ENCODE data around the gene XNDC1N. TPM values are rescaled to one million over a fixed set of nuclear protein-coding genes. Genes with fewer than 3 reads are reported as not detected.
A peak's percentile ranks its signal among the peaks of the same experiment; 100 is the strongest.
"Not testable (repeated sequence)": the region's sequence is repeated elsewhere in the genome, so short reads cannot be mapped to it uniquely, and the experiment has no call there.

XNDC1N gene
- polyA plus RNA-seq, 2 of the 4 experiments (the other 2 are of a cell fraction) = 4.3 to 7.6 TPM

- POLR2A ChIA-PET = no interaction called here
- no peak for FAIRE-seq
- no peak for ATAC-seq
- H3K27ac ChIP-seq = no peak overlapping the region
- no peak for DNase-seq (ENCODE audit: low read depth in 1 of 2, low spot score in 1 of 2)
- no peaks in the 10 kb centered on the region for H3K4me1 ChIP-seq
- 94% methylated on average over 5 of the region's 5 CpGs for WGBS (ENCODE audit: missing lambda C conversion rate)
- H3K4me2 ChIP-seq = no peak overlapping the region
- CTCF ChIA-PET = interaction anchor here (0.6 kb wide), 1 partner anchor 34 kb away, joined by 3 read pairs; no protein-coding TSS in a partner anchor
- no peaks in the 10 kb centered on the region for H3K9me3 ChIP-seq
- TF ChIP-seq MAX (IDR thresholded peaks at IDR 0.05) (no peak), CHD4 (IDR thresholded peaks at IDR 0.05; ENCODE audit: borderline replicate concordance) (no peak), BHLHE40 (IDR thresholded peaks at IDR 0.05; ENCODE audit: low read depth, low read length) (no peak), JUNB (IDR thresholded peaks at IDR 0.05) (no peak), TP53 (CRISPR knock-in tag; IDR thresholded peaks at IDR 0.05) (no peak), RFX5 (IDR thresholded peaks at IDR 0.05) (no peak), HMGXB4 (CRISPR knock-in tag; IDR thresholded peaks at IDR 0.05; ENCODE audit: borderline replicate concordance) (no peak), RNF2 (IDR thresholded peaks at IDR 0.05; ENCODE audit: borderline replicate concordance, low read depth) (no peak), SREBF2 (IDR thresholded peaks at IDR 0.05) (no peak), POLR2AphosphoS2 (conservative IDR thresholded peaks at IDR 0.05; ENCODE audit: low read length) (no peak)
- H3K4me3 ChIP-seq = no peak overlapping the region
Measured at GRCh38 chr11:71913756-71914526, 14.5 kb downstream of the XNDC1N start.

- POLR2A ChIA-PET; H3K9me3 ChIP-seq; H3K4me1 ChIP-seq; FAIRE-seq; H3K4me3 ChIP-seq; ATAC-seq; DNase-seq (ENCODE audit: low read depth in 1 of 2, low spot score in 1 of 2); H3K27ac ChIP-seq; H3K4me2 ChIP-seq: not testable (repeated sequence)
- WGBS (ENCODE audit: missing lambda C conversion rate) = 87% methylated on average over 10 of the region's 10 CpGs
- CTCF ChIA-PET = interaction anchor here (0.8 to 1.4 kb wide), 7 partner anchors 9 to 232 kb away, joined by 3 to 7 read pairs (median 4); no protein-coding TSS in a partner anchor
Measured at GRCh38 chr11:71911986-71912340, 16.4 kb downstream of the XNDC1N start.

GRCh38 chr11:71911321-71911985 lies 16.9 kb downstream of the XNDC1N start:
- H3K27ac ChIP-seq; H3K4me2 ChIP-seq; H3K4me1 ChIP-seq; FAIRE-seq; H3K4me3 ChIP-seq; H3K9me3 ChIP-seq; POLR2A ChIA-PET; ATAC-seq; TF ChIP-seq FOSL2 (IDR thresholded peaks at IDR 0.05): not testable (repeated sequence)
- DNase-seq (ENCODE audit: low read depth in 1 of 2, low spot score in 1 of 2) = peak in 1 of 2 experiments; percentile 33
- 80% methylated on average over 10 of the region's 10 CpGs for WGBS (ENCODE audit: missing lambda C conversion rate)
- CTCF ChIA-PET = interaction anchor here (0.8 to 1.4 kb wide), 7 partner anchors 10 to 233 kb away, joined by 3 to 7 read pairs (median 4); no protein-coding TSS in a partner anchor
- TF ChIP-seq FOSL2 (CRISPR knock-in tag; IDR thresholded peaks at IDR 0.05) (peak; percentile 72), CTCF (IDR thresholded peaks at IDR 0.05) (peak; percentile 31), SMC3 (IDR thresholded peaks at IDR 0.05) (peak; percentile 38), RAD21 (conservative IDR thresholded peaks at IDR 0.05 in 1 of 2, IDR thresholded peaks at IDR 0.05 in 1 of 2) (peak; percentile 27 to 54; a peak in 1 of 5 replicates)

GRCh38 chr11:71910775-71911174 lies 17.6 kb downstream of the XNDC1N start:
- ATAC-seq; FAIRE-seq; DNase-seq (ENCODE audit: low read depth in 1 of 2, low spot score in 1 of 2); H3K4me1 ChIP-seq; H3K4me2 ChIP-seq; POLR2A ChIA-PET; H3K27ac ChIP-seq; H3K4me3 ChIP-seq; H3K9me3 ChIP-seq: not testable (repeated sequence)
- WGBS (ENCODE audit: missing lambda C conversion rate) = 84% methylated on average over 4 of the region's 5 CpGs
- CTCF ChIA-PET = interaction anchor here (0.6 to 2.0 kb wide), 4 partner anchors 8 to 180 kb away, joined by 3 to 7 read pairs (median 4); partner anchors contain the start of gene XNDC1N

Measured in A549 (cell line).